Tibial artery (tissue), 4 donors: ENCODE results near the gene DIAPH3.

Experiments
- DNase-seq, 2 donors: peaks; one replicate each; pipeline ENCODE4 v3.0.0-alpha.2; 2019
- H3K27ac ChIP-seq, 2 donors: fragments of 200-600 bp; sonication (generic) in 1 of 2; 1 replicate in 1 of 2; 2 replicates in 1 of 2; pipeline ENCODE4 v1.5.1; 2018 to 2019; ENCODE audit warnings: mild to moderate bottlenecking in 1 of 2
- H3K27me3 ChIP-seq, 2 donors: fragments of 200-600 bp; sonication (generic) in 1 of 2; one replicate each; pipeline versions ENCODE4 v1.5.1 to v1.6.0; 2016 to 2019
- H3K36me3 ChIP-seq, 3 donors: fragments of 200-600 bp; sonication (generic) in 2 of 3; one replicate each; pipeline ENCODE4 v1.5.1; 2016 to 2019; ENCODE audit warnings: mild to moderate bottlenecking in 2 of 3
- H3K4me1 ChIP-seq, 4 donors: fragments of 200-600 bp; sonication (generic) in 2 of 4; 1 replicate in 3 of 4; 2 replicates in 1 of 4; pipeline ENCODE4 v1.5.1; 2016 to 2019
- H3K4me3 ChIP-seq, 2 donors: fragments of 200-600 bp; sonication (generic) in 1 of 2; 1 replicate in 1 of 2; 2 replicates in 1 of 2; pipeline ENCODE4 v1.5.1; 2018 to 2019; ENCODE audit warnings: mild to moderate bottlenecking in 2 of 2
- H3K9me3 ChIP-seq, 3 donors: fragments of 200-600 bp; sonication (generic) in 1 of 3; one replicate each; pipeline ENCODE4 v1.5.1; 2016 to 2019
- intact Hi-C: fragments of 100-400 bp; cut with DNase I; formaldehyde crosslinking; loops from one replicate; pipeline ENCODE4 v1.15.0; 2023; ENCODE audit warnings: low total_unique reads
- TF ChIP-seq, protein P1 (sequence below), 2 experiments: fragments of 200-600 bp in 1 of 2; fragments of 450-650 bp in 1 of 2; IDR thresholded peaks; one replicate each; pipeline ENCODE4 v1.5.1; 2017 to 2019; ENCODE audit warnings: antibody characterized with exemption in 2 of 2, mild to moderate bottlenecking in 1 of 2, moderate library complexity in 1 of 2

The DIAPH3 gene

DNA sequence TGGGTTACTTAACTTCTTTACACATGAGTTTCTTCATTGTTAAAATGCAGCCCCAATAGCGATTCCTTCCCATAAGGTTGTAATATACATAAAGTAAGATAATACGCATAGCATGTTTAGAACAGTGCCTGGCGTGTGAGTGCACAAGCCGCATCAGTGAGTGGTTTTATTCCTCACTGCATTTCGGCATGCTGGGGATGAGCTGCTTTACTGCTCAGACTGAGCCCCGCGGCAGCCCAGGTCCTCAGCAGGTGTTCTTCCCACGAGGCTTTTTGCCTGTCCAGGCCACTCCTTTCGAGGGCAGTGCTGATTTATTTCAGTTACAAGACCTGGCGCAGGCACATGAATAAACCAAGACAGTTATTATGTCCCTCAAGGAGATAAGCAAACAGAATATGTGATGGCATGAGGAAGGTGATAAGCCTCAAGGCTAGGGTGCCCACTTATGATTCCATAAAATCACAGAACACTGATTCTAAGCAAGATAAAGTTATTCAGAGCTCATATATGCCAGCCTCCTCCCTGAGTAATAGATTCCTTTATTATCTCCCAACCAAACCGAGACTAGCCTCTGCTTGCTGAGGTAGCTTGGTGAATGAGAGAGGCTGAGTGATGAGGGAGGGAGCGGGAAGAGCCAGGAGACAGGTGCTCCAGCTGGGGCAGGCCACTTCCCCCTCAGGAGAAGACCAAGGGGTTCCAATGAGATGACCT lies 505.5 kb downstream of the DIAPH3 start:
- Histone ChIP-seq H3K9me3 (no peaks in the 10 kb centered on the region), H3K27me3 (no peaks in the 10 kb centered on the region), H3K36me3 (no peaks in the 10 kb centered on the region), H3K4me1 (no peaks in the 10 kb centered on the region), H3K4me3 (no peak overlapping the region), H3K27ac (no peak overlapping the region)
- TF ChIP-seq, protein P1, sequence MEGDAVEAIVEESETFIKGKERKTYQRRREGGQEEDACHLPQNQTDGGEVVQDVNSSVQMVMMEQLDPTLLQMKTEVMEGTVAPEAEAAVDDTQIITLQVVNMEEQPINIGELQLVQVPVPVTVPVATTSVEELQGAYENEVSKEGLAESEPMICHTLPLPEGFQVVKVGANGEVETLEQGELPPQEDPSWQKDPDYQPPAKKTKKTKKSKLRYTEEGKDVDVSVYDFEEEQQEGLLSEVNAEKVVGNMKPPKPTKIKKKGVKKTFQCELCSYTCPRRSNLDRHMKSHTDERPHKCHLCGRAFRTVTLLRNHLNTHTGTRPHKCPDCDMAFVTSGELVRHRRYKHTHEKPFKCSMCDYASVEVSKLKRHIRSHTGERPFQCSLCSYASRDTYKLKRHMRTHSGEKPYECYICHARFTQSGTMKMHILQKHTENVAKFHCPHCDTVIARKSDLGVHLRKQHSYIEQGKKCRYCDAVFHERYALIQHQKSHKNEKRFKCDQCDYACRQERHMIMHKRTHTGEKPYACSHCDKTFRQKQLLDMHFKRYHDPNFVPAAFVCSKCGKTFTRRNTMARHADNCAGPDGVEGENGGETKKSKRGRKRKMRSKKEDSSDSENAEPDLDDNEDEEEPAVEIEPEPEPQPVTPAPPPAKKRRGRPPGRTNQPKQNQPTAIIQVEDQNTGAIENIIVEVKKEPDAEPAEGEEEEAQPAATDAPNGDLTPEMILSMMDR (IDR thresholded peaks at IDR 0.05) = no peak
- intact Hi-C loops = no loop called here
- DNase-seq = no peak

DNA sequence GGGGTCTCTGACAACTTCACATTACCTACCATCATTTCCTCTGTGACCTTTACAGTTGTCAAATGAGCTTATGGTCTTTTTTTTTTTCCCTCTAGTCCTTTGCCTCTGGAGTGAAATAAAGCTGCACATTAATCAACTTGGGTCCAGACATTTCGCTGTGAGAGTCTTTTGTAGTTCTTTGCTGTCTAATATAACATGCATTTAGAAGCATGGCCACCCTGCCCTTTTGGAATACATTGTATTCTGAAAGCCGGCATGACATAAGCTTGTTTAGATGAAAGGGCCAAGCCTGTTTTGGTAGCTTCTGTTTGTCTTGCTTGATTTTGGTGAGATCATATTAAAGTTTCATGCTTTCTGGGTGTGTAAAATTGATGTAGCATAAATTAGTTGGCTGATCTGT lies 509.8 kb downstream of the DIAPH3 start:
- H3K4me3 ChIP-seq = no peak overlapping the region
- H3K4me1 ChIP-seq = no peaks in the 10 kb centered on the region
- no peaks in the 10 kb centered on the region for H3K36me3 ChIP-seq
- intact Hi-C loops = no loop called here
- no peak overlapping the region for H3K27ac ChIP-seq
- H3K9me3 ChIP-seq = no peaks in the 10 kb centered on the region
- DNase-seq = no peak
- no peaks in the 10 kb centered on the region for H3K27me3 ChIP-seq
- TF ChIP-seq, protein P1 (IDR thresholded peaks at IDR 0.05) = no peak

DNA sequence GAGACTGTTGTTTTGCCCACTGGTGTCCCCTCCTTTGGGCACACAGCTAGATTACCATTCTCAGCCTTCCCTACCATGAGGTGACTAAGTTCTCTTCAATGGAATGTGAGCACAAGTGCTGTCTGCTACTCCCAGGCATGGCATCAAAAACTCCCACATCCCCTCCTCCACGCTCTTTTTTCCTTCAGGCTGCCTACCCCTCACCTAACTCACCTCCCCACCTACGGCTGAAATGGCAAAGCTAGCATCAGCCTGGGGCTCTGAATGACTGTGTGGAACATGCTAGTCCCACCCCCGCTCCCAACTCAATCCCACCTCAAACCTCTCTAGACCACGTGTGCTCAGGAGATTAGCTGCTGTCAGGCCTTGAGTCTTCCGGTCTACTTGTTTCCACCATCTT lies 512.2 kb downstream of the DIAPH3 start:
- Histone ChIP-seq H3K27me3 (no peaks in the 10 kb centered on the region), H3K4me3 (no peak overlapping the region), H3K9me3 (no peaks in the 10 kb centered on the region), H3K27ac (no peak overlapping the region), H3K36me3 (no peaks in the 10 kb centered on the region), H3K4me1 (no peaks in the 10 kb centered on the region)
- TF ChIP-seq, protein P1 (IDR thresholded peaks at IDR 0.05) = no peak
- DNase-seq = no peak
- intact Hi-C loops = no loop called here

DNA sequence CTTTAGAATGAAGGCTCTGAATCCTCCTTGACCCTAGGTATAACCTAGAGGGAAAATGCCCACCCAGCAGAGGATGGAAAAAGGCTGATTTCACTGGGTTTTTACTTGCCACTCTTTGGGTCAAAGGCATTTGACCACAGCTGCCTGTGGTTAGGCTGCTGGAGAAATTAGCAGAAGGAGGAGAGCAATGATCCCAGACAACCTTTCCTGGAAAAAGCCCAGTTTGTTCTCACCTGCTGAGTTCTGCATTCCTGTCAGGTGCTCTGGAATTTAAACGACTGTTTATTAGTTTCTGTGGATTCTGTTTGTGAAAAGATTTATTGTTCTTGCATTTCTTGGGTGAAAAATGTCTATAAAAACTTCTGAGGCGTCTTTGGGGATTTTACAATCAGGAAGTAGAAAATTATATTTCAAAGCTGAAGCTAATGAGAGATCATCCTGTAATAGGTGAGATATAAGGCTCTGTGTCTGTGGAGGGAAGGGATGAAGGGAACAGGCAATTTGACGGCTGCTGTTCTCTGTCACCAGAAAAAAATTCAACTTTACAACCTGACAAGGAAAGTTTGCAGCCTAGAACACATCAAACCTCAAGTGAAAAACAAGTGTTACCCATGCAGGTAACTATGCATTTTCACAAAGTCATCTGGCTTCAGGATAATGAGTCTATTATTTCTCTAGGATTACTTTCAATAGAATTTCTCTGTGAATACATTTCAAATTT lies 519.7 kb downstream of the DIAPH3 start:
- Histone ChIP-seq H3K27ac (no peak overlapping the region), H3K4me1 (no peaks in the 10 kb centered on the region), H3K4me3 (no peak overlapping the region), H3K27me3 (no peaks in the 10 kb centered on the region), H3K9me3 (no peaks in the 10 kb centered on the region), H3K36me3 (no peaks in the 10 kb centered on the region)
- intact Hi-C loops = no loop called here
- TF ChIP-seq, protein P1 (IDR thresholded peaks at IDR 0.05) = no peak
- no peak for DNase-seq

DNA sequence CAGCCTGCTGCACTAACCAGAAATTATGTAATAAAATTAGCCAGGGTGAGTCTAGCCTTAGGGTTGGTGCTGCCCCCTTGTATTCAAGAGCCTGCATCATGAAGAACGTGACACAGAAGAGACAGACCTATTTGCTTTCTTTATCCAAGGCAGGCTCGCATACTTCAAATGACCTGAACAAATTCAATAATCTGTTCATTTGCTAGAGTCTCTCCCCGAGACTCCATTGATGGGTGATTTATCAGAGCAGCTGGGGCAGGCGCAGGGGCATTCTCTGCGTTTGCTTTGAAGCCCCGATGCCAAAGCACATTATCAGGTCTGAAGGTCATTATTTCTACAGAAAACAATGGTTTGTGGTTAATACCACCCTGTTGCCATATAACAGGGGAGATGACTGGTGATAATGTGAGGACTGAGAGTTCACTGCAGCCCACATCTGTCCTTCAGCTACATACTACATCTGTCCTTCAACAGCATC lies 520.3 kb downstream of the DIAPH3 start:
- intact Hi-C loops = no loop called here
- DNase-seq = no peak
- Histone ChIP-seq H3K36me3 (no peaks in the 10 kb centered on the region), H3K27me3 (no peaks in the 10 kb centered on the region), H3K4me3 (no peak overlapping the region), H3K9me3 (no peaks in the 10 kb centered on the region), H3K27ac (no peak overlapping the region), H3K4me1 (no peaks in the 10 kb centered on the region)
- TF ChIP-seq, protein P1 (IDR thresholded peaks at IDR 0.05) = no peak
